Measurements from ENCODE around the gene ANKZF1.
"Not testable (repeated sequence)": the region's sequence is repeated elsewhere in the genome, so short reads cannot be mapped to it uniquely, and the experiment has no call there.

The ANKZF1 gene

DNA sequence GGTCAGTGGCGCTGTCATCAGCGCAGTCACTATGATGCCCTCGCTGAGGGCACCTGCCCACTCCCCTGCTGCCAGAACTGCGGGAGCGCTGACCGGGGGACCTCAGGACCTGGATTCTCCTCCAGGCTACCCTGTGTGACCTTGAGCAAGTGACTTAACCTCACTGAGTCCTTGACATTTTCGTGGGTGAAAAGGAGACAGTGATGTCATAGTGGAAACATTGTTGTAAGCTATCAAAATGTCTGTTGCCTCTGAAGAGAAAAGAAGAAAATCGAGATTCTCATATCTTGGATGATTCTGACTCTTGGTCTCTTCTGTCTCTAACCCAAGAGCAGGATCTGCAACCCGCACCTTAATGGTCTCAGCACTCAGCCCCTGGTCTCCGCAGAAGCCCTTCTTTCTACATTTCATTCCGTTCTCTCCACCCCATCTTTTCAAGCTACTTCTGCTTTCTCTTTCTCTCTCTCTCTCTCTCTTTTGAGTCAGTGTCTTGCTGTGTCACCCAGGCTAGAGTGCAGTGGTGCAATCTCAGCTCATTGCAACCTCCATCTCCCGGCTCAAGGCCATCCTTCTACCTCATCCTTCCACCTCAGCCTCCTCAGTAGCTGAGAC lies 25.1 kb downstream of the ANKZF1 start:
- peak; percentile 19 for DNase-seq (ENCODE audit: low read depth)

DNA sequence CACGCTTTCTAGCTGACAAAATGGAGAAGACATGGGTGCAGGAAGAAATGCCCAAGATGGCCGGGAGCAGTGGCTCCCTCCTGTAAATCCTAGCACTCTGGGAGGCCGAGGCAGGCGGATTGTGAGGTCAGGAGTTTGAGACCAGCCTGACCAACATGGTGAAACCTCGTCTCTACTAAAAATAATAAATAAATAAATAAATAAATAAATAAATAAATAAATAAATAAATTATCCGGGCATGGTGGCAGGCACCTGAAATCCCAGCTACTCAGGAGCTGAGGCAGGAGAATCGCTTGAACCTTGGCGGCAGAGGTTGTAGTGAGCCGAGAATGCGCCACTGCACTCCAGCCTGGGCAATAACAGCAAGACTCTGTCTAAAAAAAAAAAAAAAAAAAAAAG lies 29.3 kb downstream of the ANKZF1 start:
- not testable (repeated sequence) for DNase-seq (ENCODE audit: low read depth)

DNA sequence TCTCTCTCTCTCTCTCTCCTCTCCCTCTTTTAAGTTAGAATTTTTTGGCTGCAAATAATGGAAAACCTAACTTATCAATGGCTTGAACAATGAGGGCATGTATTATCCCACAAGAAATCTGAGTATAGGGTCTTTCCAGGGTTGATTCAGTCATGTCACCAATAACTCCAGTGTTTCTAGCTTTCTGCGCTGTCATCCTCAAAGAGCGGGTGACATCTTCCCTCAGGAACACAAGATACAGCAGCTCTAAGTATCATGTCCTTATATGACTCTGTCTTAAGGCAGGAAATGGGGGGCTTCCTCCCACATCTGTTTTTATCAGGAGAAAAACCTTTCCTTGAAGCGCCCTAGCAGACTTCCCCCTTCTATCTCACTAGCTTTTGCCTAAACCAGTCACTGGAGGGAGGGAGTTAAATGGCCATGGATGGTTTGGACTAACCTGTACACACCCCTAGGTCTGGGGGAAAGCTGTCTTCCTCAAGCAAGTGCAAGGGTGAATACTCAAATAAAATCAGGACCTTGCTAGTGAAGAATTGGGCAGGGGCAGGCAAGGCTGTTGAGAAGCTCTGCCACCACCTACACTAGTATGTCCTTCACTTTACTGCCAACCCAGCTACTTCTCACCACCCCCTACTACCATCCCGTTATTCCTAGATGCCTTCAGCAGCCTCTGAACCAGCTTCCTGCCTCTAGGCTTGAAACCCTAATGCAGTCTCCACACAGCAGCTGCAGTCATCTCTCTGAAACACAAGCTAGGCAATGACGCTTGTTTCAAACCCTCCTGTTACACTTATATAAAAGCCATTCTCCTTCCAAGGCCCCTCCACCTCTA lies 31.6 kb downstream of the ANKZF1 start:
- DNase-seq (ENCODE audit: low read depth): no peak

DNA sequence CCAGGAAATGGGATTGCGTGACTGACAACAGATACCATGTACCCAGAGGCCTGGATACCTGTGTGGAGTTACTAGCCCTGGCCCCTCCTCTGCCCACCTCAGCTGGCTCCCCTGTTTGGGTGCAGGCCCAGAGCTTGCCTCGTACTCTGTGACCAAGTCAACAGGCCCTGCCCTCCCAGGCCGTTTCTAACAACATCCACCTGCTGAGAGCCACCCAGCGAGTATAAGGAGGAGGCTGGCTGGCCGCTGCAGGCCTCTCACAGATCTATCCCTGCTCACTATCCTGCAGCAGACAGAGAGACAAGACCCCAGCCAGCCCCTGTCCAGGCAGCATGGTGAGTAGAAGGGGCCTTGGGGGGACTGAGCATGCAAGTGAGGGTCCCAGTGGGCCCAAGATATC lies 36.6 kb downstream of the ANKZF1 start:
- no peak for DNase-seq (ENCODE audit: low read depth)

DNA sequence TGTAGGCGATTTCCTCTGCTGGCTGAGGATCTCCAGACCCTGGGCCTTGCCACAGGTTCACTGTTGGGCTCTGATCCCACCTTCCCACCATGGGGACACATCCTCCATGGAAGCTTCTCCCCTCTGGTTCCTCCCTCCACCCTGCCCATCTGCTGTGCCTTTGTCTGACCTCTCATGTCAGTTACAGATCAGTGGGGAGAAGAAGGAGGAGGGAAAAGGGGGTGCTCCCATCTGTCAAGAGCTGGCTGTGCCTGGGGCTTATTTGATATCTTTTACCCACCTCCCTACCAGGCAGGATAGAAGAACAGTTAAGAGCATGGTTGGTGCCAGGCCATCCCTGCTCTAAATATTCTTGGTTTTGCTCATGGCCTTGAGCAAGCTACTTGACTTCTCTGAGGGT lies 37.3 kb downstream of the ANKZF1 start:
- no peak for DNase-seq (ENCODE audit: low read depth)

DNA sequence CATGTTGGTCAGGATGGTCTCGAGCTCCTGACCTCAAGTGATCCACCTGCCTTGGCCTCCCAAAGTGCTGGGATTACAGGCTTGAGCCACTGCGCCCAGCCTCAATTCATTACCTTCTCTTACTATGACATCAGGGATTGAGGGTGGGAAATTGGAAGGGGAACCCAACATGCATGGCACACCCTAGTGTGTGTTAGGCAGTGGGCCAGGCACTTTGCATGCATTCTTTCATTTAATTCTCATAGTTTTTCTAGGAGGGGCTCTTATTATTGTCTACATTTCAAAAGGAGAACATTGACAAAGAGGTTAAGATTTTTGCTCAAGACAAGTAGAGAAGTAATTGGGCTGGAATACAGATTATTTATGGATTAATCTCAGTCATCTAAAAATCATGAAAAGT lies 38.7 kb downstream of the ANKZF1 start:
- DNase-seq (ENCODE audit: low read depth): no peak

DNA sequence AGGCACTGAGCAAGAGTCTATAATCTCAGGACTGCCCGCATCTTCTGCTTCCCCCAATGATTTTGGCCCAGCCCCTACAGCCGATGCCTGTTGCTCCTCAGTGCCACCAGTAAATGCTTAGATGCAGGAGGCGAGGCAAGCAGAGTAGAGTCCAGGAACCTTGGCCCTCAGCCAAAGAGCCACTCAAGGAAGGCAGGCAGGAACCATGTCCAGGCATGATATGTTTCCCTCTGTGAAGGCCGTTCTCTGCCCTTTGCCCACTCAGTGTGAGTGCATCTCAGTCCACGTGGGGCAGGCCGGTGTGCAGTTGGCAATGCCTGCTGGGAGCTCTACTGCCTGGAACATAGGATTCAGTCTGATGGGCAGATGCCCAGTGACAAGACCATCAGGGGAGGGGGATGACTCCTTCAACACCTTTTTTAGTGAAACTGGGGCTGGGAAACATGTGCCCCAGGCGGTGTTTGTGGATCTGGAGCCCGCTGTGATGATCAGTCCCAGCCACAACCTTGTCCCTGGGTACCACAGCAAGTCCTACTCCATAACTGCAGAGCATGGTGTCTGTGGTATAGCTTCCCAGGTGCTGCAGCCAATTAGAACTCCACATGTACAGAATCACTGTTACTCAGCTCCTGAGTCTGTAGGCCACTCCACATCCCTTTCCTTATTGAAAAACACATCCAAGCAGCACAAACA lies 39.9 kb downstream of the ANKZF1 start:
- no peak for DNase-seq (ENCODE audit: low read depth)

DNA sequence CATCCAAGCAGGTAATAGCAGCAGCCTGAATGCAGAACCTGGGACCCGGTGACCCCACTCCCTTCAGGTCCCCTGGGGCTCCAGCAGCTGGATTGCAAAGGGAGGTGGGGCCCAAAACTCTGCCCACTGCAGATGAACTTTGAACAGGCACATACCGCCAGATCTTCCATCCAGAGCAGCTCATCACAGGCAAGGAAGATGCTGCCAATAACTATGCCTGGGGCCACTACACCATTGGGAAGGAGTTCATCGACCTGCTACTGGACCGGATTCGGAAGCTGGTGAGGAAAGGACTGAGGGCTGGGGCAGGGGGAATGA lies 40.4 kb downstream of the ANKZF1 start:
- DNase-seq (ENCODE audit: low read depth): no peak

DNA sequence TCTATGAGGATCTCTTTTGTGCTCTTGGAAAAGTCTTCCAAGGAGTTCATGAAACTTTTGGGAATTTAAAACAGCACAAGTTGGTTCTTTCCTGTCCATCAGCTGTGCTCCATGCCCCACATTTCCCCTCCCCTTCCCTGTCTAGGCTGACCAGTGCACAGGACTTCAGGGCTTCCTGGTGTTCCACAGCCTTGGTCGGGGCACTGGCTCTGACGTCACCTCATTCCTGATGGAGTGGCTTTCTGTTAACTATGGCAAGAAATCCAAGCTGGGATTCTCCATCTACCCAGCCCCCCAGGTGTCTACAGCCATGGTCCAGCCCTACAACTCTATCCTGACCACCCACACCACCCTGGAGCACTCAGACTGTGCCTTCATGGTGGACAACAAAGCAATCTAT lies 41.4 kb downstream of the ANKZF1 start:
- no peak for DNase-seq (ENCODE audit: low read depth)

DNA sequence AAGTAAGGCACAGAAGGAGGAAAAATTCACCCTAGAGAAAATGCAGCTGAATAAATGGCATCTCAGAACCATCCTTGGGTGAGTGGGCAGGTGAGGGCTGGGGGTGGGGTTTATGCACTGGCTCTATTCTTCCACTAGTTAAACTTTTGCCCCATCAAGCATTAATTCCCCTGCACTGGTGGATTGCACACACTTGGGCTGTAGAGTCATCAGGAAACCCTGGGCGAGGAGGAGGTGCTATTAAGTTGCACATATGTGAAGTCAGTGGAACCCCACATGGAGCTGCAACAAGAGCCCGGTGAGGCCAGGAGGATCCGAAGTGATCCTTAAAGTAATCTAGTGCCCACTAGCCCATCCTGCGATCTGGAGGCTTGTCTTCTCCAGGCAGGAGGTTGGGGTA lies 42.8 kb downstream of the ANKZF1 start:
- no peak for DNase-seq (ENCODE audit: low read depth)

DNA sequence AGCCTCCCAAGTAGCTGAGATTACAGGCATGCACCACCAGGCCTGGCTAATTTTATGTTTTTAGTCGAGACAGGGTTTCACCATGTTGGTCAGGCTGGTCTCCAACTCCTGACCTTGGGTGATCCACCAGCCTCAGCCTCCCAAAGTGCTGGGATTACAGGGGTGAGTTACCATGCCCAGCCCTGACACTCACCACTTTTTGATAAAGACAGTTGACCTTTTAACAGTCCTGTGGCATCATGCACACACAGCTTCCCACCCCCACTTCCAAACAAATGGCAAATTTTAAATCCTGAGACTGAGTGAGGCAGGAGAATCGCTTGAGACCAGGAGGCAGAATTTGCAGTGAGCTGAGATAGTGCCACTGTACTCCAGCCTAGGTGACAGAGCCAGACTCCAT lies 43.4 kb downstream of the ANKZF1 start:
- DNase-seq (ENCODE audit: low read depth): no peak

DNA sequence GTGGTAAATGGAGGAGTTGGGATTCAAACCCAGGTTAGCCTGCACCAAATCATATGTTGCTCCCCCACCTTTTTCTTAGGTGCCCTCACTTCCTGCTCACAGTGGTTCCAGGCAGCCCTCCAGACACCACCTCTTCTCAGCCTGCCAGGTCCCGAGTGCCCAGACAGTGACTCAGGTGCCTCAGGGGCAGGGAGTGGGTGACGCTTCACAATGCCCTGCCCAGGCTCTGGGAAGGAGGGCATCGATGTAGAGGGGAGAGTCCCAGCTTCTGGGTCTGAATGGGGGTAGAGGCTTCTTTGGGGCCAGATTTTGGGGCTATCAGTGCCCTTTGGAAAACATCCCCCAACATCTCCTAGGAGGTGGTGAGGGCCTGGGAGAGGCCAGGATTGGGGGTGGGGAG lies 44.3 kb downstream of the ANKZF1 start:
- no peak for DNase-seq (ENCODE audit: low read depth)

DNA sequence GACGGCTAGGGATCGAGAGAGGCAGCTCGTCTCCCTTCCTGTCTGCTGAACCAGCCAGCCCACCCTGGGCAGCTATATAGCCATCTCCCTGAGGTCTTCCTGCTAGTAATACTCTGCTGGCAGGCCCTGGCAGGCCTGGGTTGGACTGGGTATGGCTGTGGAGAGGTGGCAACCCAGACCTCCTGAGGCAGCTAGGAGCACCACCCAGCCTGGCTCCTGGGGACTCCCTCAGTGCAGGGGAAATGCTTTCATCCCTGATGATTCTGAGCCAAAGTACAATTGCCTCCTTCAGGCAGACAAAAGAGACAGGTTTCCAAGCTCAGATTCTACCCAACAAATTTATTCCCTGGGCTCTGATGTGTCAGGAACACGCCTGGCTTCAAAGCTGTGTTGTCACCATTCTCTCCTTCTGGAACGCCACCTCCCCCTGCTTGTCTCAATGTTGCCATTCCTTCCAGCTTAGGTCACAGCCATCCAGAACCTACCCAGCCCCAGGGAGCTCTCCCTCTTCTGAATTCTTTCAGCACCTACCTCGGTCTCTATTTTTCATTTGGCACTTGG lies 44.8 kb downstream of the ANKZF1 start:
- DNase-seq (ENCODE audit: low read depth): no peak

DNA sequence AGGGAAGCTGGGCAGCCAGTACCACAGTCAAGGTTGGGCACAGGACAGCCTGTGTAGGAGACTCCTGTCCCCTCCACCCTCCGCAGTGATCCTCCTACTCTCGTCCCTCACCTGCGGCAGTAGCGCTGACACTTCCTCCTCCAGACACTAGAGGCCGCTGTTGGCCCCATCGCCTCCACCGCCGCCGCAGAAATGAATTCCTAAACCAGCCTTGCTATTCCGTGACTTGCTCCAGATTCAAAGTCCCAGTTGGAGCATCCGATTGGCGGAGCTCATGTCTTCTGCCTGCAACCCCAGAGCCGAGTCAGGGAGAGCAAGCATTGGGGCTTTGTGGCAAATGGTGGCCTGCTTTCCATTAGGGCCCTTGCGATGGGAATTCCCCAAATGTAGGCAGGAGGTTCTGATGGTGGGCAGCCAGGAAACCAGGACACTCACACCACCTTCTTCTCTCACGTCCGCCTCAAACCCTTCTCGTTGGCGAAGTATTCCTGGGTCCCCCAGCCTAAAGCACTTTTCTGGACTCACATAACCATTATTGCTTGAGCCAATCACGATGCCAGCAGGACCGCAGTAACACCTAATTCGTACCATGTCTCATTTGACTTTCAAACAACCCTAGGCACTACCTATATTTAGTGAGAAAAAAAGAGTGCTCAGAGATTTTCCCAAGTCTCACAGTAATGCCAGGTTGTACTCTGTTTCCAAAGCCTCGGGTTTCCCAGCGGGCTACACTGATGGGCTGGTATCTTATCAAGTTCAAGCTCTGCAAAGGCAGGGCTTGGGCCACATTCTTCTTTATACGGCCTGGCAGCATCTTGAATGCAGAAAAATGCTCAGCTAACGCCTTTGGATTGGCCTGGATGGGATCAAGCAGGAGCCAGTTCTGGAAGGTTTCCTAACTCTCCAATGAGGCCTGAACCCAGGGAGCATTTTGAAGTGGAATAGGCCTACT lies 48.4 kb downstream of the ANKZF1 start:
- peak; percentile 62 for DNase-seq (ENCODE audit: low read depth)

DNA sequence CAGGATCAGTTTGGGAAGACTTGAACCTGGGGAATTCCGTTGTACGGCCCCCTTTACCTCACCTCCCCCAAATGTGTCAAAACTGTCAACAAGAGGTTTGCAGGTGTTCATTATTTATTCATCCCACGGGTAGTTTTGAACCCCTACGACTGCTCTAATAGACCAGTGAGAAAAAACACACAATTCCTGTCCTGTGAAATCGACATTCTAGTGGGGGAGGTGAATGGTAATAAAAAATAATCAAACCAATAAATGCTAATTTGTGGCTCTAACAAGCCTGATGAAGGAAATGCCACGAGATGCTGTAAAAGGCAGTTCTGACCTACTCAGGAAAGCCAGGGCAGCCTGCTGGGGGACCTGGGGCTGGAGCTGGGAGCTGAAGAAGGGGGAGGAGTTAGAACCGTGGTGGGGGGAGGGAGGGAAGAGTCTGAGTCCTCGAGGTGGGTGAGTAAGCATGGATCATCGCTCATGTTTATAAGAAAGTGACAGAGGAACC lies 49.1 kb downstream of the ANKZF1 start:
- DNase-seq (ENCODE audit: low read depth): no peak

DNA sequence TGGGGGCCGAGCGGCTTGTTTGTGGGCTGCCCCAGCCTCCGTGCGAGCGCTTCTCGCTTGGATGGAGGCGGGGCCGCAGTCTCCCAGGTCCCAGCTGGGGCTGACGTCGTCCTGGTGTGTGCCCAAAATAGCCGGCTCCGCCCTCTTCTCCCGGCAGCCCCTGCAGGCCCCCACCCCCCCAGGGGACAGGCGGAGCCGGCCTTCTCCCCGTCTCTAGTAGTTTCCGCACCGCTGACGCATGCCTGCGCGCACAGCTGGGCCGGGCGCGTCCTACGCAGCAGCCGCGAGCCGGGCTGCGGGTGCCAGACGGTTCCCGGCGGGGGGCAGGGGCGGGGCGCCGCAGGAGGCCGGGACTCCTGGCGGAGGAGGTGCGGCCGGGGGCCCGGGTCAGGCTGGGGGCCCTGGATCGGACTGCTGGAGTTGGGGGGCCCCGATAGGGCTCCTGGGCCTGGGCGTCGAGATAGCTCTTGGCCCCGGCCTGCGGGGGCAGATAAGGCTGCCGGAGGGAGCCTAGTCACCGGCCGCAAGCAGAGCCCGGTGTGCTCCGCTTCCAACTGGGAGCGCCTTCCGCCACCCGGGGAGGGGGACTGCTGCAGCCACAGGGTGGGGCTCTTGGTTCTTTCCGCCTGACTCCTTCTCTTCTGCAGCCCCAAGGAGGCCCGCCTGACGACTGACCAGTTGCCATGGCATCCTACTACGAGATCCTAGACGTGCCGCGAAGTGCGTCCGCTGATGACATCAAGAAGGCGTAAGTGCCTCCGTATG lies 49.7 kb downstream of the ANKZF1 start, which contains the start of gene DNAJB2:
Gene DNAJB2 (plus strand): TSS at position 216 of the 765 bp plus-strand sequence. CDS start 468 bp downstream, at position 684.
- DNase-seq (ENCODE audit: low read depth): peak; percentile 99

DNA sequence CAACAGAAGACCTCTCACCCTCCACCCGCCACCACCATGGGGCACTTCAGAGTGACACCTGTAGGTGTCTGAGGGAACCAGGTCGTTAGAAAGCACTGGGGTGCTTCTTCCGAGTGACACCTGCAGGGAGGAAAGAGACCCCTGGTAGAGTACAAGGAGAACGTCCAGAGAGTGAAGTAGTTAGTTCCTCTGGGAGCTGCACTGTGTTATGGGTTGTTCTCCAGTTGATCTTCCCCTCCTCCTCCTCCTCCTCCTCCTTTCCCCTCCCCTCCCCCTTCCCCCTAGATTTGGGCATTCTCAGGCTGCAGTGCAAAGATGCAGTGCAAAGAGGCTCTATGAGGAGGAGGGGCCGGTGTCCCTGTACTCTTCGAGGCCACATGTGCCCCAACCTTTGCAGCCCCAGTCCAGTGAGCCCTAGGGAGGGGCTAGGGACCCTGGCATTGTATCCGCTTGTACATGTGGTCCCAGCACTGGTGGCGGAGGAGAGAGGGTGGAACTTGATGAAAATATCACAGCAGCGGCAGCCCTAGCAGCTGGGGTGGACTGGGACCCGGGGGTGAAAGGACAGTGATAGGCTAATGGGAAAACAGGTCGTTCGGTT lies 50.4 kb downstream of the ANKZF1 start:
- DNase-seq (ENCODE audit: low read depth): no peak

DNA sequence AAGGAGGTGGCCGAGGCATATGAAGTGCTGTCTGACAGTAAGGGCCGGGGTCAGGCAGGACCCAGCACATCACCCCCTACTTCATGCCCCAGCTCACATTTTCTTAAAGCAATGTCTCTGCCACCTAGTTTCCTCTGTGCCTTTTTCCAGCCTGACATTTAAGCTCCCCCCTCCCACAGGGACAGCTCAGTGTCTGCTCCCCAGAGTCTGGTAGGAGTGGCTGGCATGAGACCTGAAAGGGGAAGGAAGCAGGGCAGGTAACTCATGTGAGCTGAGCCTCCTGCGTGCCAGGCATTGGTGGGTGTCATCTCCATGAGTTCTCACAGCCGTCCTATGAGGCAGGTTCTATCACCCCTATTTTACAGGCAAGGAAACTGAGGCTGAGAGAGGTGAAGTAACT lies 51.0 kb downstream of the ANKZF1 start:
- no peak for DNase-seq (ENCODE audit: low read depth)

DNA sequence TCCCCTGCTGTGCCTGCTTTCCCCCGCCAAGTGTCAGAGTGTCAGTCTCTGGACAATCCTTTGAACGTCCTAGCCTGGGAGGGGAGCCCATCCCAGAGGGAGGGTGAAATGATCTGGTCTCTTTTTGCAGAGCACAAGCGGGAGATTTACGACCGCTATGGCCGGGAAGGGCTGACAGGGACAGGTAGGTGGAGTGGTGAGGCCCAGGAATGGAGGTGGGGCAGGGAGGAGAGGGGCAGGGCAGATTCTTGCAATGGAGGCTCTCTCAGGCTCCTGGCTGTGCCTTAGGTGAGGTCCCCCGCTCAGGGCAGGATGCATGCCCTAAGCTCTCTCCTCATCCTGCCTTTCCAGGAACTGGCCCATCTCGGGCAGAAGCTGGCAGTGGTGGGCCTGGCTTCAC lies 52.0 kb downstream of the ANKZF1 start:
- no peak for DNase-seq (ENCODE audit: low read depth)

DNA sequence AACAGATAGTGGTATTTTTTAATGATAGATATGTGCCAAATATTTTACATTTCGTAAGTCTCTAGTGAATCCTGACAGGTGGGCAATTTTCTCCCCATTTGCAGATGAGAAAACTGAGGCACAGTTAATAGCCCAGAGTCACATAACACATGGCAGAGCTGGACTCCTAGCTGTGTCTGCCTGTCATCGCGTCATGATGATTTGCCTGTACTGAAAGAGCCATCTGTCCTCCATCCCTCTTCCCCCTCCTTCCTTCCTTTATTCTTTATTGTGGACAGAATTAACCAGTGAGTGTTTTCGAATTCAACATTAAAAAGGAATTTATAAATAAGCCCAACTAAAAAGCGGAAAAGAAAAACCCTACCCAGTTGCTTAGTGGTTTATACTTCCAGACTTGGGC lies 52.8 kb downstream of the ANKZF1 start:
- DNase-seq (ENCODE audit: low read depth): no peak

All from T follicular helper cell (primary cell).